HG03135 (cell line): ENCODE measurements around the gene PPY.
"Not testable (repeated sequence)": the region's sequence is repeated elsewhere in the genome, so short reads cannot be mapped to it uniquely, and the experiment has no call there.

ENCODE experiments used
- ATAC-seq: cut with Tn5 transposase; IDR thresholded peaks from one replicate; pipeline ENCODE4 v1.9.1; 2021; ENCODE audit warnings: mild to moderate bottlenecking, moderate library complexity; ENCODE audit not compliant: unreplicated experiment

The PPY gene, protein sequence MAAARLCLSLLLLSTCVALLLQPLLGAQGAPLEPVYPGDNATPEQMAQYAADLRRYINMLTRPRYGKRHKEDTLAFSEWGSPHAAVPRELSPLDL

DNA sequence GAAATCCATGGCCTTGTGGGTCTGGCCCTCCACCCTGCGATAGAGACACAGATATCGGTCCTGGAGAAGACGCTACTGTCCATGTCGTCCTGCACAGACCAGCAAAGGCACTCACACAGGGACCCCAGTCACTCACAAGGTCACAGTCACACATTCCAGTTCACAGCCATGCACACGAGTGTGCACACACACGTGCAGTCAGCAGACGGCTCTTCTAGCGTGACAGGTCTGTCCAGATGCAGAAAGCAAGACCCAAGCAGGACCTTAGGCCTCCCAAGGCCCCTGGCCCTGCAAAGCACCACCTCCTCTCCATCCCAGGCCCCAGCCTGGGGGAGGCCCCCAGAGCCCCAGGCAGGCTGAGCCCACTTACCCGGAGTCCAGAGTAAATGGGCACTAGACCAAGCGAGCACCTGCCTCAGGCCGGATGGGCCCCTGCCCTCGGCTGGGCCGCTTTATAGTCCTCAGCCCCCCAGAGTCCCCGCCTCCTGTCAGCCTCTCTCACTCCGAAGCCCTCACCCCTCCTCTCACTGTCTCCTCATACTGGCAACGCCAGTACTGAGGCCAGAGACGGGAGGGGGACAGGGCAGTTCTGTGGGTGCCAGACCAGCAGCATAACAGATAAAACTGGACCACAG lies at the start of gene PPY:
TSS of gene PPY (minus strand) at position 426 of the 635 bp plus-strand sequence. CDS start 822 bp downstream, outside the sequence.
- ATAC-seq, result no peak

DNA sequence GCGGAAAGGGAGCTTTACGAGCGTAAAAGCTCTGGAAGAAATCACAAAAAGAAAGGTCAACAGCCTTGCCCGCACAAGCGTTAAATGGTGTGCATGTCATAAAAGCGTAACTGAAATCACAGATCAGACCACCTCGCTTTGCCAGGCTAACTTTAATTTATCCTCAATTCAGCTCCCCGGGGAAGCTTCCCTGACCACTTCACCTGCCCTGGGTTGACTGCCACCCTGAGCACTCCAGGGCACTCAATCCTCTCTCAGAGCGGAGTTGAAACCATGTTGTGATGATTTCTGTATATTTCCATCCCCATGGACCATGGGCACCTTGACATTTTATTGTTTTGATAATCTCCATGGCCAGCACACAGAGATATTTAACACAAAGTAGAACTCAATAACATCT lies 46.0 kb upstream of the PPY start:
- ATAC-seq, result no peak

DNA sequence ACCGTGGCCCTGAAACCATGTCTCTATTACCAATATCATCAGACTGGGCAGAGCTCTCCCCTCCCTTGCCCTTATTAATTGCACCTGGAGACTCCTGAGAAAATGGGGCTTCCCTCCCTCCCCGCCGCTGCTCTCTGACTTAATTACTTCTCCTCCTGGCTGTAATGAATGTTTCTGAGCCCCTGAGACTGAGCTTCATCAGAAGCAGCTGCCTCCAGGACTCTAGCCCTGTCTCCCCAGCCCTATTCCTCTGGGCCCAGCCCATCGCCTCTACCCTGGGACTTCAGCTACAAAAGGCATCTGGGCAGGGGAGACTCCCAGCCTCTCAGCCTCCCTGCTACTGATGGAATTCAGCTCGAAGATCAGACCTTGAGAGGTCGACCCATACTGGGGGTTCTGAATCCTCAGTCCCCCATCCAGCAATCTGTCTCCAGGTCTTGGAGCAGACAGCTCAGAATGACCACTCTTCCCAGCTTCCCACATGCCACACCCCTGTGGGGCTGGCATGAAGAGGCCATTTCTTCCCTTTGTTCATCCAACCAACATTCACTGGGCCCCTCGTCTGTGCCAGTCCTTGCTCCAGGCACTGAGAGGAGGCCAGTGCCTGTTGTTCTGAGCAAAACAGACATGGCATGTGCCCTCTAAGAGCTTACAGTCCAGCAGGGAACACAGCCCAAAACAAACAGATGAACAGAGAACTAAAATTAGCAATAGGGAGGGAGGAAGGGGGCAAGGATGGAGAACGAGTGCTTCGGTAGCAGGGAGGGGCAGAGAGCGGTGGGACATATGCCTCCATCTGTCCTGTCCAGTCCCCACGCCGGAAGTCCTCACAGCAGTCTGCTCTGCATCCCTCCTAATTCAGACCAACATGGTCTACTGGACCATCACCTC lies 45.1 kb upstream of the PPY start:
- no peak for ATAC-seq

- ATAC-seq, result no peak
These were observed 44.1 kb upstream of the PPY start for GRCh38 chr17:43986225-43986981.

- no peak for ATAC-seq
These were observed 42.2 kb upstream of the PPY start for GRCh38 chr17:43984521-43984920.

DNA sequence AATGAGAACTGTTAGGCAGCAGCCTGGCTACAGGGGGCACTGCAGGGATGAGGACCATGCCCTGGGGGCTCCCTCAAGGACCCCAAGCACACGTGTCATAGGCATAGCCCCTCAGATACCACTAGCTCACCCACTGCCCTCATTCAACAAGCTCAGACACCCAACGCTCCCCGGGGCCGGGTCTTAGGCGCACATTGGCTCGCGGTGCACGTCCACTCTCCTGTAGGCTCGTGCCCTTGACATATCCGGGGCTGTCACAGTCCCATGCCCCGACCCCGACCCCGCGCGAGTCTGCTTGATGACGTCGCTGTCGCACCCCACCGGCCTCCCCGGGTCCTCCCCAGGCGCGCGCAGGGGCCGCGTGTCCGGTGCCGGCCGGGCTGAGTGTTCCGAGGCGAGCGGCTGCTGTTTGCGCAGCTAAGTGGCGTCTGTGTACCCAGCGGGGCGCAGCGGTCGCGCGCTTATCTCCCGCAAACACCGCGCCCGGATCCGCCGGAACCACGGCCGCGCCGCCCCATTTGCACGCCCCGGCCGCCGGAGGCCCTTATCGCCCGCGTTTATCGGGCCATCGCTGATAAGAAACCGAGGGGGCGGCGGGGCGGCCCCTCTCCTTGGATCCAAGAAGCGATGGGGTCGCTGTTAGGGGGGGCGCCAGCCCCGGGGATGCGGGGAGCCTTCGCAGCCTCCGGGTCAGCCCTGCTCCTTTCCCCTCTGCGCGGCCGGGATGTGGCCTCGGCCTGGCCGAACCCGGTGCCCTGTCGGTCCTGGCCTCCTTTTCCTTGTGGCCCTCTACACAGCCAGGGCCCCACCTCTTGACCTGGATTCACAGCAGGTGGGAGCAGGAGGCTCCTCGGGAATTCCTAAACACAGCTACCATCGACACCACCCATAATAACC lies 41.5 kb upstream of the PPY start:
- no peak for ATAC-seq

- no peak for ATAC-seq
These were observed 40.9 kb upstream of the PPY start for GRCh38 chr17:43983196-43983514.

DNA sequence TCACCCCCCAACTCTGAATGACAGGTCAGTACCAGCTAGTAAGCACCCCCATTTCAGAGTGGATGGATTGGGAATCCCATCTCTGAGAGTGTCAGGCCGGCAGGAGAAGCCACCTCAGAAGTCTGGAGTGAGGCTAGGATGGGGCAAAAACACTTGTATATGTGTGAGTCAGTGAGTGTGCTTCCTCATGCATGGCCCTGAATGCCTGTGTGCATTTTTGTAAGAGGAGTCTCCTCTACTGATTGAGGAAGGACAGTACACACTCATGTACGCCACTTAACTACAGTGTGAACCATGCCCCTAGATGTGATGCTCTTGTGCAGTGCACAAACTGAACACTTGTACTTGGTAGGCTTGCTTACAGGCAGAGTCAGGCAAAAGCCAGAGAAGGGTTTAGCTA lies 39.9 kb upstream of the PPY start:
- no peak for ATAC-seq

- ATAC-seq, result no peak
These were observed 37.4 kb upstream of the PPY start for GRCh38 chr17:43979671-43980070.

DNA sequence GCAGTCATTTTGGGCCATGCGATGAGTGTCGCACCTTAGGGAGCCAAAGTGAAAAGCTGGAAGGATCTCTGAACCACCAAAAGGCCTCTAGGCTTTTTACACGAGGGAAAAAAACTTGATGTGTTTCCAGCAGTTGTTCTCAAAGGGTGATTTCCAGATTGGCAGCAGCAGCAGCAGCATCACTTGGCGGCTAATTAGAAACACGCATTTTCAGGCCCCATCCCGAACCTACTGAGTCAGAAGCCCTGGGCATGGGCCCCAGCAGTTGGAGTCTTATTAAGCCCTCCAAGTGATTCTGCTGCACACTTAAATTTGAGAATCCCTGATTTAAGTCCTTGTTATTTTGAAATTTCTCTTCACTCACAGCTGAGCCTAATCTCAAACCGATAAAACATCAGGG lies 36.7 kb upstream of the PPY start:
- no peak for ATAC-seq

- no peak for ATAC-seq
These were observed 35.8 kb upstream of the PPY start for GRCh38 chr17:43978078-43978477.

GRCh38 chr17:43976963-43977837 lies 34.9 kb upstream of the PPY start:
- ATAC-seq, result no peak

DNA sequence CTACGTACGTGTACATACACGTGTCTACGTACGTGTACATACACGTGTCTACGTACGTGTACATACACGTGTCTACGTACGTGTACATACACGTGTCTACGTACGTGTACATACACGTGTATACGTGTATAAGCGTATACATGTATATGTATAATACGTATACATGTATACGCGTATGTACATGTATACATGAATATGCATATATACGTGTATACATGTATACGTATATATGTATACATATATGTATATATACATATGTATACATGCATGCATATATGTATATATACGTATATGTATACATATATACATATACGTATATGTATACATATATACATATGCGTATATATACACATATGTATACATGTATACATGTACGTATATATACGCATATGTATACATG lies 33.6 kb upstream of the PPY start:
- ATAC-seq, result no peak

DNA sequence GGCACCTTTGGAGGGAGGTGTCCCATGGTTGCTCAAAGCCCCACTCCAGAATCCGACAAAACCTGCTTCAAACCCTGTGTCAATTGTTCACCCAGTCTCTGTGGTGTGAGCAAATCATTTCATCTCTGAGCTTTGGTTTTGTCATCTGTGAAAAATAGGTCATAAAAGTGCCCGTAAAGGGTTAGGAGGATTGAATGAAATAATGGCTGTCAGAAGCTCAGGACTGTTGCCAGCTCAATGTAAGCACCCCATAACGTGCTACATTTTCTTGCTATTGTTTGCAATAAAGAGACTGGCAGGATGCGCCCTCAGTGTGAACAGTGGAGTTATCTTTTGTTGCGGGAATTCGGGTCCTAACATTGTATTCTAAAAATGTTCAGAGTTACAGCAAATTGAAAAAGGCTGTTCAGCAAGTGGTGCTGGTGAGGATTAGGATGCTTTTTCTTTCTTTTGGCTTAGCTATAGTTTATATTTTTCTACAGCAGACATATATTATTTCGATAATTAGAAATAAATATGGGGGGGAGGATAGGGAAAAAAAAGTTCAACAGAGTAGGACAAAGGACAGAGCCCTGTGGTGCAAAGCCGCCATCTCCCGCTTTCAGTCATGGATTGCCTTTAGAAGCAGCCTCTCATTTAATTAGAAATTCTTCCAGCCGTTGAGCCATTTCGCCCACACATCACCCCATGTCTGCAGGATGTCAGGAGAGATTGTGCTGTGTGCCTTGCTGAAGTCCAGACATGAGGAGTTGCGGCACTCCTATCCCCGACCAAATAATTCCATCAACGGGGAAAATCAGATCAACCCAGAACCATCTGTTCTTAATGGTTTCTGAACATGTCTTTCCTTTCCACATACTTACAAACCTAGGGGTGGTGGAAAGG lies 32.3 kb upstream of the PPY start:
- no peak for ATAC-seq

- not testable (repeated sequence) for ATAC-seq
These were observed 30.4 kb upstream of the PPY start for GRCh38 chr17:43972444-43973212.

DNA sequence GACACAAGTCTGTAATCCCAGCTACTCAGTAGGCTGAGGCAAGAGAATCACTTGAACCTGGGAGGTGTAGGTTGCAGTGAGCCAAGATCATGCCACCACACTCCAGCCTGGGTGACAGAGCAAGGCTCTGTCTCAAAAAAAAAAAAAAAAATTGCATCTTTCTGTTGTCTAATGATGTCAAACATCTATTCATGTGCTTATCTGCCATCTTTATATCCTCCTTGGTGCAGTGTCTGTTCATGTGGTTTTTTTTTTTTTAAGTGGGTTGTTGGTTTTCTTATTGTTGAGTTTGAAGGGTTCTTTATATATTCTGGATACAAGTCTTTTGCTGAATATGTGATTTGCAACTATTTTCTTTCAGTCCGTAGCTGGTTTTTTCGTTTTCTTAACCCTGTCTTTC lies 29.2 kb upstream of the PPY start:
- ATAC-seq, result not testable (repeated sequence)

DNA sequence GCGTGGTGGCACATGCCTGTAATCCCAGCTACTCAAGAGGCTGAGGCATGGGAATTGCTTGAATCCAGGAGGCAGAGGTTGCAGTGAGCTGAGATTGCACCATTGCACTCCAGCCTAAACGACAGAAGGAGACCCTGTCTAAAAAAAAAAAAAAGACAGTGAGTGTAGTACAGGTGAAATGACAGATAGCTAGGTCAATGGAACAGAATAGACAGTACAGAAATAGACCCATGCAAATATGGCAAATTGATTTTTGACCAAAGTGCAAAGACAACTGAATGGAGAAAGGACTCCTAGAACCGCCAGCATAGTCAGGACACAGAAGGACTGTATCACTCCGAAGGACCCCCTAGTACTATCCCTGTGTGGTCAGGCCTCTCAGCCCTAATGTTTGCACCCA lies 28.1 kb upstream of the PPY start:
- ATAC-seq, result no peak
